Measurements from ENCODE around the gene PARP11. TPM values are rescaled to one million over a fixed set of nuclear protein-coding genes. Genes with fewer than 3 reads are reported as not detected.

Gene PARP11
- total RNA-seq, 1 experiment from 2014 or later: 11.3 TPM

DNA sequence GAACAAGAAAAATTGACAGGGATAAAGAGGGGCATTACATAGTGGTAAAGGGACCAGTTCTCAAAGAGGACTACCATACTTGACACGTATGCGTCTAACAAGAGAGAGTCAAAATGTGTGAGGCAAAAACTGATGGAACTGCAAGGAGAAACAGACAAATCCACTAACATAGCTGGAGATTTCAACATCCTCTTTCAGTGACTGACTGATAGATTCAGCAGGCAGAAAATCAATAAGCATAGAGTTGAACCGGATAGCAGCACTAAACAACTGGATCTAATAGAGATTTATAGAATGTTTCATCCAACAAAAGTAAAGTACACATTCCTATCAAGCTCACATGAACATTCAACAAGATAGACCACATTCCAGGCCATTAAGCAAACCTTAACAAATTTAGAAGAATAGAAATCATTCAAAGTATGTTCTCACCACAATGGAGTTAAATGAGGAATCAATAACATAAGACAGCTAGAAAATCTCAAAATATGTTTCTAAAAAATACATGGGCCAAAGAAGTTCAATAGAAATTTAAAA, 104.2 kb downstream of the PARP11 start:
- Histone ChIP-seq H3K14ac (ENCODE audit: insufficient read depth, low read length) (no peak overlapping the region), H3K18ac (ENCODE audit: insufficient read length, low read depth, low read length) (no peak overlapping the region), H3K23me2 (ENCODE audit: insufficient read length, low read depth, low read length, poor library complexity, severe bottlenecking) (no peaks in the 10 kb centered on the region), H4K20me1 (ENCODE audit: control insufficient read depth, insufficient read depth, insufficient read length) (no peaks in the 10 kb centered on the region), H2BK20ac (ENCODE audit: low read depth, low read length, poor library complexity, severe bottlenecking) (no peak overlapping the region), H2BK120ac (ENCODE audit: low read depth, low read length, poor library complexity, severe bottlenecking) (no peak overlapping the region), H3K4me2 (ENCODE audit: insufficient read depth, insufficient read length, low read length) (no peak overlapping the region), H3K79me2 (ENCODE audit: insufficient read depth, low read length) (no peaks in the 10 kb centered on the region), H3K27me3 (ENCODE audit: insufficient read depth, low read length) (no peaks in the 10 kb centered on the region), H4K5ac (ENCODE audit: insufficient read length, low read depth, low read length) (no peak overlapping the region), H2BK12ac (ENCODE audit: insufficient read length, low read depth, low read length) (no peak overlapping the region), H3K4ac (ENCODE audit: low read depth, low read length) (no peak overlapping the region), H3K56ac (ENCODE audit: insufficient read length, low read depth, low read length) (no peak overlapping the region), H3K4me1 (ENCODE audit: insufficient read depth, low read length) (no peaks in the 10 kb centered on the region), H2BK5ac (ENCODE audit: insufficient read length, low read length) (no peak overlapping the region), H3K9me3 (ENCODE audit: control insufficient read depth, low read depth, low read length) (no peaks in the 10 kb centered on the region), H2AFZ (ENCODE audit: low read length) (no peak overlapping the region), H2BK15ac (ENCODE audit: low read depth, low read length) (no peak overlapping the region), H2AK5ac (ENCODE audit: insufficient read length, low read length) (no peak overlapping the region), H4K91ac (ENCODE audit: insufficient read length, low read depth, low read length) (no peak overlapping the region), H4K8ac (replicated peaks; ENCODE audit: insufficient read length, low read depth, low read length) (no peak overlapping the region), H3K27ac (ENCODE audit: insufficient read length, low read depth, low read length) (no peak overlapping the region), H3K23ac (ENCODE audit: insufficient read length, low read depth, low read length) (no peak overlapping the region), H3K9ac (ENCODE audit: extremely low read depth, insufficient read length, low read length) (no peak overlapping the region), H3T11ph (ENCODE audit: low read length) (no peak overlapping the region), H3K79me1 (ENCODE audit: insufficient read depth, low read depth, low read length, poor library complexity, severe bottlenecking) (no peaks in the 10 kb centered on the region)
- Mint-ChIP-seq H3K27me3 (ENCODE audit: low read depth) (no peaks in the 10 kb centered on the region; the same call in 1 of the 2 replicates), H3K36me3 (ENCODE audit: insufficient read depth in 1 of 3, low read depth in 3 of 3) (peaks cover 0 to 4% (median 0%) of the 10 kb centered on the region in 3 experiments; a peak in 3 of 7 replicates), H3K9me3 (peaks cover 0 to 3% of the 10 kb centered on the region in 2 experiments; a peak in 3 of 5 replicates), H3K27ac (no peak overlapping the region), H3K4me1 (peaks cover 4 to 8% of the 10 kb centered on the region in 2 experiments), H3K4me3 (no peak overlapping the region)
- no peak for TF ChIP-seq CTCF (conservative IDR thresholded peaks at IDR 0.05)
- no peak for DNase-seq
- WGBS (ENCODE audit: extremely low coverage, insufficient read length, low lambda C conversion rate): no CpG with 5 or more reads among the region's 3 CpGs

Data from H9 (cell line).